GM12878 (cell line): ENCODE data around the gene ASTN1. TPM values are rescaled to one million over a fixed set of nuclear protein-coding genes. Genes with fewer than 3 reads are reported as not detected.

Experiments used
- STAT1 ChIP-seq: fragments of 450-650 bp; conservative IDR thresholded peaks from 2 replicates; pipeline ENCODE4 v1.6.1; 2014; ENCODE audit warnings: antibody characterized with exemption, mild to moderate bottlenecking
- USF1 ChIP-seq: IDR thresholded peaks from 2 replicates; pipeline ENCODE4 v1.6.1; 2011; ENCODE audit warnings: borderline replicate concordance, low read depth, mild to moderate bottlenecking, moderate library complexity, mixed read lengths, low read length; ENCODE audit not compliant: insufficient read depth; ENCODE audit errors: extremely low read length
- ZNF24 ChIP-seq: fragments of 450-650 bp; IDR thresholded peaks from 2 replicates; pipeline ENCODE4 v1.6.1; 2017; ENCODE audit warnings: antibody characterized with exemption, mild to moderate bottlenecking
- polyA plus RNA-seq, 11 experiments: library from polyadenylated mRNA; depleted of rRNA in 4 of 11; unstranded in 6 of 11; stranded (reverse) in 5 of 11; fragments of >200 nt; fragmentation: Nextera tagmentation in 4 of 11; fragmentation: Illumina TruSeq in 1 of 11; extraction: Ambion mirVana in 4 of 11; extraction: Trizol in 1 of 11; gene quantifications; 1 replicate in 1 of 11; 2 replicates in 10 of 11; pipeline versions ENCODE4 v1.2.1 to v1.2.3, GENCODE V29; 2011 to 2016; ENCODE audit warnings: inconsistent platforms in 2 of 11, missing spikeins in 2 of 11, low read depth in 1 of 11
- total RNA-seq, 4 experiments: library from RNA; depleted of rRNA in 3 of 4; stranded (reverse); fragments of >200 nt in 3 of 4; fragmentation: Illumina TruSeq in 1 of 4; extraction: Trizol in 1 of 4; gene quantifications; 2 replicates each; pipeline versions ENCODE4 v1.2.1 to v1.2.3, GENCODE V29; 2013 to 2021
- TF ChIP-seq, protein P1 (sequence below): IDR thresholded peaks from 2 replicates; pipeline ENCODE4 v1.6.1; 2012; ENCODE audit warnings: improper control_type of control experiment, low read depth, low read length; ENCODE audit not compliant: insufficient replicate concordance
- TF ChIP-seq, protein P2 (sequence below), 3 experiments: IDR thresholded peaks in 2 of 3; conservative IDR thresholded peaks in 1 of 3; 2 replicates each; pipeline ENCODE4 v1.5.1; 2011; ENCODE audit warnings: low read depth in 3 of 3, low read length in 3 of 3, mild to moderate bottlenecking in 3 of 3, control low read depth in 2 of 3, moderate library complexity in 2 of 3, inconsistent platforms in 1 of 3, mixed read lengths in 1 of 3; ENCODE audit not compliant: control insufficient read depth in 2 of 3, insufficient read depth in 1 of 3; ENCODE audit errors: extremely low read depth in 1 of 3

Gene ASTN1
- total and polyA plus RNA-seq, 10 of the 15 experiments (the other 5 are each of a cell fraction or from before 2014, with no cell fraction given), result 0.04 TPM; not detected in 9

DNA sequence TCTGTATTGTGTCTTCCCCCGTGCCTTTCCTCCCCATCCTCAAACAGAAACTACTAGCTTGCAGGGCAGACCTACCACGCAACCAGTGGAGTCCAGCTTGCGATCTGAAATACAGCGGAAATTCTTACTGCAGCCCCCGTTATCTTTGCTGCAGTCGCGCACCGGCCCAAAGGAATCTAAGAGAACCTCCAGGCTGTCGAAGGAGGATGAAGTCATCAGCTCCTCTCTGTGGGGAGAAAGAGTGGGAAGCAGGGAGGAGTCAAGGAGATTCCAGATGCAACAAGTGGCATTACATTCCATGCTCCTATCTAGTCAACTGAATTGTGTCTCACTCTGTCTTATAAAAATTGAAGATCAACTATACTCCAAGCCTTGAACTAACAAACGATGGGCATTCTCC is 206.9 kb downstream of the ASTN1 start (continued):
- TF ChIP-seq, protein P1, sequence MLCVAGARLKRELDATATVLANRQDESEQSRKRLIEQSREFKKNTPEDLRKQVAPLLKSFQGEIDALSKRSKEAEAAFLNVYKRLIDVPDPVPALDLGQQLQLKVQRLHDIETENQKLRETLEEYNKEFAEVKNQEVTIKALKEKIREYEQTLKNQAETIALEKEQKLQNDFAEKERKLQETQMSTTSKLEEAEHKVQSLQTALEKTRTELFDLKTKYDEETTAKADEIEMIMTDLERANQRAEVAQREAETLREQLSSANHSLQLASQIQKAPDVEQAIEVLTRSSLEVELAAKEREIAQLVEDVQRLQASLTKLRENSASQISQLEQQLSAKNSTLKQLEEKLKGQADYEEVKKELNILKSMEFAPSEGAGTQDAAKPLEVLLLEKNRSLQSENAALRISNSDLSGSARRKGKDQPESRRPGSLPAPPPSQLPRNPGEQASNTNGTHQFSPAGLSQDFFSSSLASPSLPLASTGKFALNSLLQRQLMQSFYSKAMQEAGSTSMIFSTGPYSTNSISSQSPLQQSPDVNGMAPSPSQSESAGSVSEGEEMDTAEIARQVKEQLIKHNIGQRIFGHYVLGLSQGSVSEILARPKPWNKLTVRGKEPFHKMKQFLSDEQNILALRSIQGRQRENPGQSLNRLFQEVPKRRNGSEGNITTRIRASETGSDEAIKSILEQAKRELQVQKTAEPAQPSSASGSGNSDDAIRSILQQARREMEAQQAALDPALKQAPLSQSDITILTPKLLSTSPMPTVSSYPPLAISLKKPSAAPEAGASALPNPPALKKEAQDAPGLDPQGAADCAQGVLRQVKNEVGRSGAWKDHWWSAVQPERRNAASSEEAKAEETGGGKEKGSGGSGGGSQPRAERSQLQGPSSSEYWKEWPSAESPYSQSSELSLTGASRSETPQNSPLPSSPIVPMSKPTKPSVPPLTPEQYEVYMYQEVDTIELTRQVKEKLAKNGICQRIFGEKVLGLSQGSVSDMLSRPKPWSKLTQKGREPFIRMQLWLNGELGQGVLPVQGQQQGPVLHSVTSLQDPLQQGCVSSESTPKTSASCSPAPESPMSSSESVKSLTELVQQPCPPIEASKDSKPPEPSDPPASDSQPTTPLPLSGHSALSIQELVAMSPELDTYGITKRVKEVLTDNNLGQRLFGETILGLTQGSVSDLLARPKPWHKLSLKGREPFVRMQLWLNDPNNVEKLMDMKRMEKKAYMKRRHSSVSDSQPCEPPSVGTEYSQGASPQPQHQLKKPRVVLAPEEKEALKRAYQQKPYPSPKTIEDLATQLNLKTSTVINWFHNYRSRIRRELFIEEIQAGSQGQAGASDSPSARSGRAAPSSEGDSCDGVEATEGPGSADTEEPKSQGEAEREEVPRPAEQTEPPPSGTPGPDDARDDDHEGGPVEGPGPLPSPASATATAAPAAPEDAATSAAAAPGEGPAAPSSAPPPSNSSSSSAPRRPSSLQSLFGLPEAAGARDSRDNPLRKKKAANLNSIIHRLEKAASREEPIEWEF, result no peak
- TF ChIP-seq ZNF24 (no peak), USF1 (no peak), STAT1 (no peak)
- TF ChIP-seq, protein P2, sequence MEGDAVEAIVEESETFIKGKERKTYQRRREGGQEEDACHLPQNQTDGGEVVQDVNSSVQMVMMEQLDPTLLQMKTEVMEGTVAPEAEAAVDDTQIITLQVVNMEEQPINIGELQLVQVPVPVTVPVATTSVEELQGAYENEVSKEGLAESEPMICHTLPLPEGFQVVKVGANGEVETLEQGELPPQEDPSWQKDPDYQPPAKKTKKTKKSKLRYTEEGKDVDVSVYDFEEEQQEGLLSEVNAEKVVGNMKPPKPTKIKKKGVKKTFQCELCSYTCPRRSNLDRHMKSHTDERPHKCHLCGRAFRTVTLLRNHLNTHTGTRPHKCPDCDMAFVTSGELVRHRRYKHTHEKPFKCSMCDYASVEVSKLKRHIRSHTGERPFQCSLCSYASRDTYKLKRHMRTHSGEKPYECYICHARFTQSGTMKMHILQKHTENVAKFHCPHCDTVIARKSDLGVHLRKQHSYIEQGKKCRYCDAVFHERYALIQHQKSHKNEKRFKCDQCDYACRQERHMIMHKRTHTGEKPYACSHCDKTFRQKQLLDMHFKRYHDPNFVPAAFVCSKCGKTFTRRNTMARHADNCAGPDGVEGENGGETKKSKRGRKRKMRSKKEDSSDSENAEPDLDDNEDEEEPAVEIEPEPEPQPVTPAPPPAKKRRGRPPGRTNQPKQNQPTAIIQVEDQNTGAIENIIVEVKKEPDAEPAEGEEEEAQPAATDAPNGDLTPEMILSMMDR (IDR thresholded peaks at IDR 0.05 in 2 of 3, conservative IDR thresholded peaks at IDR 0.05 in 1 of 3; ENCODE audit: control insufficient read depth in 2 of 3, extremely low read depth in 1 of 3, insufficient read depth in 1 of 3, low read depth in 3 of 3, low read length in 3 of 3), result no peak
